Measurements from ENCODE around the gene TFIP11. TPM values are rescaled to one million over a fixed set of nuclear protein-coding genes. Genes with fewer than 3 reads are reported as not detected.

The TFIP11 gene
- total RNA-seq, 1 experiment from 2014 or later: 26.9 TPM

DNA sequence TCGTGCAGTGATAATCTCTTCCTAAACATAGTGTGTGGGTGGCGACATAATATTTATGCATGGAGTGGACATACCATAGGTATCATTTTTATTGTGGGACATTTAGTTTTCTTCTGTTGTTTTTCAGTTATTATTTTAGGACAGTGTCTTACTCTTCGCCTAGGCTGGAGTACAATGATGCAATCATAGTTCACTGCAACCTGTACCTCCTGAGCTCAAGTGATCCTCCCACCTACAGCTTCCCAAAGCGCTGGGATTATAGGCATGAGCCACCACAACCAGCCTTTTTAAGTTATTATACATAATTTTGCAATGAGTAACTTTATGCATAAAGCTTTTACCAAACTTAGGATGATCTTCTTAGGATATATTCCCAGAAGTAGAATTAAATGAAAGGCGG lies 25.9 kb downstream of the TFIP11 start:
- no peak for DNase-seq (ENCODE audit: low spot score)
- ATAC-seq: no peak
- TF ChIP-seq, protein P1, sequence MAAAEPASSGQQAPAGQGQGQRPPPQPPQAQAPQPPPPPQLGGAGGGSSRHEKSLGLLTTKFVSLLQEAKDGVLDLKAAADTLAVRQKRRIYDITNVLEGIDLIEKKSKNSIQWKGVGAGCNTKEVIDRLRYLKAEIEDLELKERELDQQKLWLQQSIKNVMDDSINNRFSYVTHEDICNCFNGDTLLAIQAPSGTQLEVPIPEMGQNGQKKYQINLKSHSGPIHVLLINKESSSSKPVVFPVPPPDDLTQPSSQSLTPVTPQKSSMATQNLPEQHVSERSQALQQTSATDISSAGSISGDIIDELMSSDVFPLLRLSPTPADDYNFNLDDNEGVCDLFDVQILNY (CRISPR knock-in tag; IDR thresholded peaks at IDR 0.05): no peak
- no peak for TF ChIP-seq SMAD4 (CRISPR knock-in tag; IDR thresholded peaks at IDR 0.05)
- TF ChIP-seq NR1H2 (CRISPR knock-in tag; IDR thresholded peaks at IDR 0.05): no peak
- TF ChIP-seq MYBL2 (CRISPR knock-in tag; IDR thresholded peaks at IDR 0.05): no peak
- no peak for TF ChIP-seq PRRX2 (CRISPR knock-in tag; IDR thresholded peaks at IDR 0.05)
- TF ChIP-seq TEAD4 (CRISPR knock-in tag; IDR thresholded peaks at IDR 0.05): no peak
- TF ChIP-seq, protein P2, sequence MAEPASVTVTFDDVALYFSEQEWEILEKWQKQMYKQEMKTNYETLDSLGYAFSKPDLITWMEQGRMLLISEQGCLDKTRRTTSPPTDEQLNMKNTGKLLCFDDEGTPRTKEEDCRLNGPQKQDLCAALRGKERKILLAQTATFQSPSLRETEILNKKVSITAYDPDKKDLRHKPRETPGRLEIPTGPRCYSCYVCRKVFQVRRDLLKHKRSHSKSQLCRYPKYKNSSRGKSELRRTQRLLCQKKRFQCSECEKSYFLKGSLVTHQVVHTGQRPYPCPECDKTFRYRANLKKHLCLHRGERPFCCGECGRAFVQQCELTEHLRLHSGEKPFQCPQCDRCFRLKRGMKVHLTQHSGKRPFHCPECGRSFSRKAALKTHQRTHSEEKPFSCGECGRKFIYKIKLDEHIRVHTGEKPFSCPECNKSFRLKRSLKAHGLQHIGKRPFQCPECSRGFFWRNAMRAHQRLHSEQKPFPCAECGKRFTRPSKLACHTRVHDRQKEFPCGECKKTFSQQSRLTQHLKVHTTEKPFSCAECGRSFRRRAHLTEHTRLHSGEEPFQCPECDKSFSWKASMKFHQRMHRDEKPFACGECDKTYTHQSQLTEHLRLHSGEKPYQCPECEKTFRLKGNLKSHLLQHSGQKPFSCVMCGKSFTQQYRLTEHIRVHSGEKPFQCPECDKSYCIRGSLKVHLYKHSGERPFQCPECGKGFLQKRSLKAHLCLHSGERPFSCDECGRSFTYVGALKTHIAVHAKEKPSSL (CRISPR knock-in tag; conservative IDR thresholded peaks at IDR 0.05): no peak
- TF ChIP-seq ZNF232 (CRISPR knock-in tag; IDR thresholded peaks at IDR 0.05): no peak
- TF ChIP-seq NFYB (CRISPR knock-in tag; conservative IDR thresholded peaks at IDR 0.05; ENCODE audit: low read depth): no peak
- no peak for TF ChIP-seq ZNF416 (CRISPR knock-in tag; IDR thresholded peaks at IDR 0.05)
- TF ChIP-seq, protein P3, sequence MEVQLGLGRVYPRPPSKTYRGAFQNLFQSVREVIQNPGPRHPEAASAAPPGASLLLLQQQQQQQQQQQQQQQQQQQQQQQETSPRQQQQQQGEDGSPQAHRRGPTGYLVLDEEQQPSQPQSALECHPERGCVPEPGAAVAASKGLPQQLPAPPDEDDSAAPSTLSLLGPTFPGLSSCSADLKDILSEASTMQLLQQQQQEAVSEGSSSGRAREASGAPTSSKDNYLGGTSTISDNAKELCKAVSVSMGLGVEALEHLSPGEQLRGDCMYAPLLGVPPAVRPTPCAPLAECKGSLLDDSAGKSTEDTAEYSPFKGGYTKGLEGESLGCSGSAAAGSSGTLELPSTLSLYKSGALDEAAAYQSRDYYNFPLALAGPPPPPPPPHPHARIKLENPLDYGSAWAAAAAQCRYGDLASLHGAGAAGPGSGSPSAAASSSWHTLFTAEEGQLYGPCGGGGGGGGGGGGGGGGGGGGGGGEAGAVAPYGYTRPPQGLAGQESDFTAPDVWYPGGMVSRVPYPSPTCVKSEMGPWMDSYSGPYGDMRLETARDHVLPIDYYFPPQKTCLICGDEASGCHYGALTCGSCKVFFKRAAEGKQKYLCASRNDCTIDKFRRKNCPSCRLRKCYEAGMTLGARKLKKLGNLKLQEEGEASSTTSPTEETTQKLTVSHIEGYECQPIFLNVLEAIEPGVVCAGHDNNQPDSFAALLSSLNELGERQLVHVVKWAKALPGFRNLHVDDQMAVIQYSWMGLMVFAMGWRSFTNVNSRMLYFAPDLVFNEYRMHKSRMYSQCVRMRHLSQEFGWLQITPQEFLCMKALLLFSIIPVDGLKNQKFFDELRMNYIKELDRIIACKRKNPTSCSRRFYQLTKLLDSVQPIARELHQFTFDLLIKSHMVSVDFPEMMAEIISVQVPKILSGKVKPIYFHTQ (CRISPR knock-in tag; IDR thresholded peaks at IDR 0.05): no peak
- no peak for TF ChIP-seq HMGA2 (CRISPR knock-in tag; IDR thresholded peaks at IDR 0.05)
- TF ChIP-seq GABPB1 (CRISPR knock-in tag; IDR thresholded peaks at IDR 0.05): no peak
- no peak for TF ChIP-seq NFATC4 (CRISPR knock-in tag; IDR thresholded peaks at IDR 0.05)
- no peak for TF ChIP-seq CREM (CRISPR knock-in tag; IDR thresholded peaks at IDR 0.05)
- TF ChIP-seq ZNF317 (CRISPR knock-in tag; IDR thresholded peaks at IDR 0.05; ENCODE audit: borderline replicate concordance, low read depth): no peak
- Mint-ChIP-seq H3K4me3 (no peak overlapping the region), H3K27ac (no peak overlapping the region), H3K4me1 (peaks cover 27% of the 10 kb centered on the region), H3K9me3 (no peaks in the 10 kb centered on the region), H3K36me3 (peaks cover 39% of the 10 kb centered on the region), H3K27me3 (ENCODE audit: low read depth) (no peaks in the 10 kb centered on the region)
- CTCF ChIA-PET: interaction anchor here (0.9 kb wide), 1 partner anchor 17 kb away, joined by 3 read pairs; no protein-coding TSS in a partner anchor
- POLR2A ChIA-PET: no interaction called here

DNA sequence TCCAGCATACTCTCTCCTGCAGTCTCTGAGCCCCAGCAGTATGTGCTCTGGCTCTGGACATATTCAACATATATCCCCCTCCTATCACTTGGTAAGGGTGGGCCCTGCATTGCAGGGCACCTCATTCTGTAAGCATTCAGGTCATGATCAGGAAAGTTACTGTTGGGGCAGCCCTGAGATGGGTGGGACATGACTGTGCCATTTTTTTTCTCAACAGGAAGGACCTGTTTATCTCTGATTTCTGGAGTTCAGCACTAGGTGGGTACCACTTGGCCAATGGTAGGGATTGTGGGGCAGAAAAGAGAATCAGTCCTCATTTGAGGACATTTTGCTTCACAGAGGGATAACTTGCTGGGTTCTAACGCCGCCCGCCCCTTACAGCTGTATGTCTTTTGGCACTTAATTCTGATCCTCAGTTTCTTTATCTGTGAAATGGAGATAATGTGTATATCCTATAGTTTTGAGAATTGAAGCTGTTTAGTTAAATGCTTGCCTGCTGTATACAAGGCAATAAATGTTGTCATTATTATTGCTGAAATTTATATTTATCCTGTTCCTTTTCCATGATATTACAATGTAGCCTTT lies 26.4 kb downstream of the TFIP11 start:
- H3K27me3 Mint-ChIP-seq (ENCODE audit: low read depth): no peaks in the 10 kb centered on the region
- DNase-seq (ENCODE audit: low spot score) (no peak), ATAC-seq (no peak)
- no peak overlapping the region for H3K27ac Mint-ChIP-seq
- peaks cover 32% of the 10 kb centered on the region for H3K4me1 Mint-ChIP-seq
- ChIA-PET CTCF (interaction anchor here (0.9 to 4.8 kb wide), 2 partner anchors 18 to 184 kb away, joined by 3 to 17 read pairs; no protein-coding TSS in a partner anchor), POLR2A (no interaction called here)
- peaks cover 38% of the 10 kb centered on the region for H3K36me3 Mint-ChIP-seq
- no peaks in the 10 kb centered on the region for H3K9me3 Mint-ChIP-seq
- H3K4me3 Mint-ChIP-seq: peak overlapping the region; percentile 89
- TF ChIP-seq SOX15 (CRISPR knock-in tag; IDR thresholded peaks at IDR 0.05) (no peak), SMAD4 (CRISPR knock-in tag; IDR thresholded peaks at IDR 0.05) (no peak), NFYB (CRISPR knock-in tag; conservative IDR thresholded peaks at IDR 0.05; ENCODE audit: low read depth) (no peak), KAT7 (CRISPR knock-in tag; IDR thresholded peaks at IDR 0.05; ENCODE audit: borderline replicate concordance) (no peak), FOXP1 (CRISPR knock-in tag; IDR thresholded peaks at IDR 0.05; ENCODE audit: borderline replicate concordance) (no peak), ZNF423 (CRISPR knock-in tag; IDR thresholded peaks at IDR 0.05) (no peak), RELA (CRISPR knock-in tag; IDR thresholded peaks at IDR 0.05; ENCODE audit: borderline replicate concordance) (no peak), NFATC4 (CRISPR knock-in tag; IDR thresholded peaks at IDR 0.05) (no peak)
- TF ChIP-seq, protein P3 (CRISPR knock-in tag; IDR thresholded peaks at IDR 0.05): no peak
- TF ChIP-seq, protein P4, sequence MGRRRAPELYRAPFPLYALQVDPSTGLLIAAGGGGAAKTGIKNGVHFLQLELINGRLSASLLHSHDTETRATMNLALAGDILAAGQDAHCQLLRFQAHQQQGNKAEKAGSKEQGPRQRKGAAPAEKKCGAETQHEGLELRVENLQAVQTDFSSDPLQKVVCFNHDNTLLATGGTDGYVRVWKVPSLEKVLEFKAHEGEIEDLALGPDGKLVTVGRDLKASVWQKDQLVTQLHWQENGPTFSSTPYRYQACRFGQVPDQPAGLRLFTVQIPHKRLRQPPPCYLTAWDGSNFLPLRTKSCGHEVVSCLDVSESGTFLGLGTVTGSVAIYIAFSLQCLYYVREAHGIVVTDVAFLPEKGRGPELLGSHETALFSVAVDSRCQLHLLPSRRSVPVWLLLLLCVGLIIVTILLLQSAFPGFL (CRISPR knock-in tag; IDR thresholded peaks at IDR 0.05; ENCODE audit: borderline replicate concordance): no peak
- TF ChIP-seq, protein P5, sequence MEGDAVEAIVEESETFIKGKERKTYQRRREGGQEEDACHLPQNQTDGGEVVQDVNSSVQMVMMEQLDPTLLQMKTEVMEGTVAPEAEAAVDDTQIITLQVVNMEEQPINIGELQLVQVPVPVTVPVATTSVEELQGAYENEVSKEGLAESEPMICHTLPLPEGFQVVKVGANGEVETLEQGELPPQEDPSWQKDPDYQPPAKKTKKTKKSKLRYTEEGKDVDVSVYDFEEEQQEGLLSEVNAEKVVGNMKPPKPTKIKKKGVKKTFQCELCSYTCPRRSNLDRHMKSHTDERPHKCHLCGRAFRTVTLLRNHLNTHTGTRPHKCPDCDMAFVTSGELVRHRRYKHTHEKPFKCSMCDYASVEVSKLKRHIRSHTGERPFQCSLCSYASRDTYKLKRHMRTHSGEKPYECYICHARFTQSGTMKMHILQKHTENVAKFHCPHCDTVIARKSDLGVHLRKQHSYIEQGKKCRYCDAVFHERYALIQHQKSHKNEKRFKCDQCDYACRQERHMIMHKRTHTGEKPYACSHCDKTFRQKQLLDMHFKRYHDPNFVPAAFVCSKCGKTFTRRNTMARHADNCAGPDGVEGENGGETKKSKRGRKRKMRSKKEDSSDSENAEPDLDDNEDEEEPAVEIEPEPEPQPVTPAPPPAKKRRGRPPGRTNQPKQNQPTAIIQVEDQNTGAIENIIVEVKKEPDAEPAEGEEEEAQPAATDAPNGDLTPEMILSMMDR (IDR thresholded peaks at IDR 0.05): no peak
